ENCODE results near the gene PTGER1. TPM values are rescaled to one million over a fixed set of nuclear protein-coding genes. Genes with fewer than 3 reads are reported as not detected.

Gene PTGER1
- total and polyA plus RNA-seq, 2 experiments from 2014 or later, result 0.57 TPM; not detected in 1

DNA sequence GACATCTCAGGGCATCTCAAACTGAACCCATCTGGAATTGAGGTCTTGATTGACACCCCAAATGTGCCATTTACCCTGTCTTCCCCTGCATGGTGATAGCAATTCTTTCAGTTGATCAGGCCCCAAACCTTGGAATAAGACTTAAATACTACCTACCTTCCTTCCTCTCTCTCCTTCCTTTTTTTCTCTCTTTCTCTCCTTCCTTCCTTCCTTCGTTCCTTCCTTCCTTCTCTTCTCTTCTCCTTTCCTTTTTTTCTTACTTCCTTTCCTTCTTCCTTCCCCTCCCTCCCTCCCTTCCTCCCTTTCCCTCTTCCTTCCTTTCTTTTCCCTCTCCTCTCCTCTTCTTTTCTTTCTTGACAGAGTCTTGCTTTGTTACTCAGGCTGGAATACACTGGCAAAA, 28.1 kb upstream of the PTGER1 start (continued):
- TF ChIP-seq, protein P1, sequence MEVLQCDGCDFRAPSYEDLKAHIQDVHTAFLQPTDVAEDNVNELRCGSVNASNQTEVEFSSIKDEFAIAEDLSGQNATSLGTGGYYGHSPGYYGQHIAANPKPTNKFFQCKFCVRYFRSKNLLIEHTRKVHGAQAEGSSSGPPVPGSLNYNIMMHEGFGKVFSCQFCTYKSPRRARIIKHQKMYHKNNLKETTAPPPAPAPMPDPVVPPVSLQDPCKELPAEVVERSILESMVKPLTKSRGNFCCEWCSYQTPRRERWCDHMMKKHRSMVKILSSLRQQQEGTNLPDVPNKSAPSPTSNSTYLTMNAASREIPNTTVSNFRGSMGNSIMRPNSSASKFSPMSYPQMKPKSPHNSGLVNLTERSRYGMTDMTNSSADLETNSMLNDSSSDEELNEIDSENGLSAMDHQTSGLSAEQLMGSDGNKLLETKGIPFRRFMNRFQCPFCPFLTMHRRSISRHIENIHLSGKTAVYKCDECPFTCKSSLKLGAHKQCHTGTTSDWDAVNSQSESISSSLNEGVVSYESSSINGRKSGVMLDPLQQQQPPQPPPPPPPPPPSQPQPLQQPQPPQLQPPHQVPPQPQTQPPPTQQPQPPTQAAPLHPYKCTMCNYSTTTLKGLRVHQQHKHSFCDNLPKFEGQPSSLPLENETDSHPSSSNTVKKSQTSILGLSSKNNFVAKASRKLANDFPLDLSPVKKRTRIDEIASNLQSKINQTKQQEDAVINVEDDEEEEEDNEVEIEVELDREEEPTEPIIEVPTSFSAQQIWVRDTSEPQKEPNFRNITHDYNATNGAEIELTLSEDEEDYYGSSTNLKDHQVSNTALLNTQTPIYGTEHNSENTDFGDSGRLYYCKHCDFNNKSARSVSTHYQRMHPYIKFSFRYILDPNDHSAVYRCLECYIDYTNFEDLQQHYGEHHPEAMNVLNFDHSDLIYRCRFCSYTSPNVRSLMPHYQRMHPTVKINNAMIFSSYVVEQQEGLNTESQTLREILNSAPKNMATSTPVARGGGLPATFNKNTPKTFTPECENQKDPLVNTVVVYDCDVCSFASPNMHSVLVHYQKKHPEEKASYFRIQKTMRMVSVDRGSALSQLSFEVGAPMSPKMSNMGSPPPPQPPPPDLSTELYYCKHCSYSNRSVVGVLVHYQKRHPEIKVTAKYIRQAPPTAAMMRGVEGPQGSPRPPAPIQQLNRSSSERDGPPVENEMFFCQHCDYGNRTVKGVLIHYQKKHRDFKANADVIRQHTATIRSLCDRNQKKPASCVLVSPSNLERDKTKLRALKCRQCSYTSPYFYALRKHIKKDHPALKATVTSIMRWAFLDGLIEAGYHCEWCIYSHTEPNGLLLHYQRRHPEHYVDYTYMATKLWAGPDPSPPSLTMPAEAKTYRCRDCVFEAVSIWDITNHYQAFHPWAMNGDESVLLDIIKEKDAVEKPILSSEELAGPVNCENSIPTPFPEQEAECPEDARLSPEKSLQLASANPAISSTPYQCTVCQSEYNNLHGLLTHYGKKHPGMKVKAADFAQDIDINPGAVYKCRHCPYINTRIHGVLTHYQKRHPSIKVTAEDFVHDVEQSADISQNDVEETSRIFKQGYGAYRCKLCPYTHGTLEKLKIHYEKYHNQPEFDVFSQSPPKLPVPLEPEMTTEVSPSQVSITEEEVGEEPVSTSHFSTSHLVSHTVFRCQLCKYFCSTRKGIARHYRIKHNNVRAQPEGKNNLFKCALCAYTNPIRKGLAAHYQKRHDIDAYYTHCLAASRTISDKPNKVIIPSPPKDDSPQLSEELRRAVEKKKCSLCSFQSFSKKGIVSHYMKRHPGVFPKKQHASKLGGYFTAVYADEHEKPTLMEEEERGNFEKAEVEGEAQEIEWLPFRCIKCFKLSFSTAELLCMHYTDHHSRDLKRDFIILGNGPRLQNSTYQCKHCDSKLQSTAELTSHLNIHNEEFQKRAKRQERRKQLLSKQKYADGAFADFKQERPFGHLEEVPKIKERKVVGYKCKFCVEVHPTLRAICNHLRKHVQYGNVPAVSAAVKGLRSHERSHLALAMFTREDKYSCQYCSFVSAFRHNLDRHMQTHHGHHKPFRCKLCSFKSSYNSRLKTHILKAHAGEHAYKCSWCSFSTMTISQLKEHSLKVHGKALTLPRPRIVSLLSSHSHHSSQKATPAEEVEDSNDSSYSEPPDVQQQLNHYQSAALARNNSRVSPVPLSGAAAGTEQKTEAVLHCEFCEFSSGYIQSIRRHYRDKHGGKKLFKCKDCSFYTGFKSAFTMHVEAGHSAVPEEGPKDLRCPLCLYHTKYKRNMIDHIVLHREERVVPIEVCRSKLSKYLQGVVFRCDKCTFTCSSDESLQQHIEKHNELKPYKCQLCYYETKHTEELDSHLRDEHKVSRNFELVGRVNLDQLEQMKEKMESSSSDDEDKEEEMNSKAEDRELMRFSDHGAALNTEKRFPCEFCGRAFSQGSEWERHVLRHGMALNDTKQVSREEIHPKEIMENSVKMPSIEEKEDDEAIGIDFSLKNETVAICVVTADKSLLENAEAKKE (CRISPR knock-in tag; IDR thresholded peaks at IDR 0.05), result no peak
- no peak for TF ChIP-seq POLR2AphosphoS5 (IDR thresholded peaks at IDR 0.05; ENCODE audit: low read depth)
- no peak for TF ChIP-seq JUNB (IDR thresholded peaks at IDR 0.05; ENCODE audit: unreplicated experiment)
- no peak for TF ChIP-seq EZH2 (IDR thresholded peaks at IDR 0.05; ENCODE audit: low read depth, unreplicated experiment)

GRCh38 chr19:14502334-14503092, 27.4 kb upstream of the PTGER1 start:
- peaks cover 11% of the 10 kb centered on the region for H3K4me1 Mint-ChIP-seq

More at GRCh38 chr19:14502334-14503092, 27.4 kb upstream of the PTGER1 start:
- Histone ChIP-seq H3K4me3 (no peak overlapping the region), H3K79me2 (replicated peaks; ENCODE audit: insufficient read depth) (no peaks in the 10 kb centered on the region), H3K4me1 (ENCODE audit: insufficient read depth) (peaks cover 7% of the 10 kb centered on the region; the same call in 1 of the 2 replicates), H3K9me2 (ENCODE audit: insufficient read depth) (no peaks in the 10 kb centered on the region), H3F3A (replicated peaks; ENCODE audit: low read depth) (0 out of 2 replicates have a peak, but pooled peaks cover 3% of the 10 kb centered on the region), H4K20me1 (replicated peaks; ENCODE audit: insufficient read depth) (no peaks in the 10 kb centered on the region), H3K4me2 (no peak overlapping the region), H3K36me3 (ENCODE audit: insufficient read depth) (no peaks in the 10 kb centered on the region), H2AFZ (no peak overlapping the region), H3K27me3 (ENCODE audit: insufficient read depth) (no peaks in the 10 kb centered on the region), H3K27ac (ENCODE audit: low read depth) (no peak overlapping the region)
- H3K9me3 Mint-ChIP-seq, result no peaks in the 10 kb centered on the region
- TF ChIP-seq EZH2phosphoT487 (IDR thresholded peaks at IDR 0.05; ENCODE audit: unreplicated experiment), result no peak
- TF ChIP-seq STAT1 (IDR thresholded peaks at IDR 0.05; ENCODE audit: unreplicated experiment), result no peak
- no peak for TF ChIP-seq NANOG (IDR thresholded peaks at IDR 0.05; ENCODE audit: borderline replicate concordance)
- TF ChIP-seq REST (IDR thresholded peaks at IDR 0.05; ENCODE audit: unreplicated experiment), result no peak
- TF ChIP-seq CREB1 (CRISPR knock-in tag; IDR thresholded peaks at IDR 0.05; ENCODE audit: low read depth), result no peak
- TF ChIP-seq, protein P2, sequence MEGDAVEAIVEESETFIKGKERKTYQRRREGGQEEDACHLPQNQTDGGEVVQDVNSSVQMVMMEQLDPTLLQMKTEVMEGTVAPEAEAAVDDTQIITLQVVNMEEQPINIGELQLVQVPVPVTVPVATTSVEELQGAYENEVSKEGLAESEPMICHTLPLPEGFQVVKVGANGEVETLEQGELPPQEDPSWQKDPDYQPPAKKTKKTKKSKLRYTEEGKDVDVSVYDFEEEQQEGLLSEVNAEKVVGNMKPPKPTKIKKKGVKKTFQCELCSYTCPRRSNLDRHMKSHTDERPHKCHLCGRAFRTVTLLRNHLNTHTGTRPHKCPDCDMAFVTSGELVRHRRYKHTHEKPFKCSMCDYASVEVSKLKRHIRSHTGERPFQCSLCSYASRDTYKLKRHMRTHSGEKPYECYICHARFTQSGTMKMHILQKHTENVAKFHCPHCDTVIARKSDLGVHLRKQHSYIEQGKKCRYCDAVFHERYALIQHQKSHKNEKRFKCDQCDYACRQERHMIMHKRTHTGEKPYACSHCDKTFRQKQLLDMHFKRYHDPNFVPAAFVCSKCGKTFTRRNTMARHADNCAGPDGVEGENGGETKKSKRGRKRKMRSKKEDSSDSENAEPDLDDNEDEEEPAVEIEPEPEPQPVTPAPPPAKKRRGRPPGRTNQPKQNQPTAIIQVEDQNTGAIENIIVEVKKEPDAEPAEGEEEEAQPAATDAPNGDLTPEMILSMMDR (conservative IDR thresholded peaks at IDR 0.05; ENCODE audit: low read depth in 2 of 2), result no peak
- no peak for TF ChIP-seq EZH2 (IDR thresholded peaks at IDR 0.05; ENCODE audit: low read depth, unreplicated experiment)
- ATAC-seq, result no peak
- DNase-seq (ENCODE audit: low spot score), result no peak
- no peaks in the 10 kb centered on the region for H3K36me3 Mint-ChIP-seq (ENCODE audit: low read depth)
- peaks cover 10% of the 10 kb centered on the region for H3K27me3 Mint-ChIP-seq (ENCODE audit: insufficient read depth, low read depth, poor library complexity)
- no peak overlapping the region for H3K27ac Mint-ChIP-seq
- H3K4me3 Mint-ChIP-seq, result no peak overlapping the region

Data from GM23338 (cell line).